K562 (cell line): ENCODE data around the gene KIF14. TPM values are rescaled to one million over a fixed set of nuclear protein-coding genes. Genes with fewer than 3 reads are reported as not detected.

Experiments
- ATF1 ChIP-seq, 2 experiments: fragments of 450-650 bp in 1 of 2; IDR thresholded peaks; 2 replicates each; pipeline ENCODE4 v1.6.1; 2016; ENCODE audit warnings: missing compliant biosample characterization in 1 of 2, missing genetic modification characterization in 1 of 2
- ETV1 ChIP-seq: fragments of 450-650 bp; conservative IDR thresholded peaks from 2 replicates; pipeline ENCODE4 v1.6.1; 2016; ENCODE audit warnings: missing genetic modification characterization, control low read depth, low read depth, missing compliant biosample characterization
- SMAD4 ChIP-seq: fragments of 250-450 bp; sonication (Bioruptor Pico); conservative IDR thresholded peaks from 2 replicates; pipeline ENCODE4 v1.8.0; 2021; ENCODE audit warnings: inconsistent platforms, mild to moderate bottlenecking, moderate library complexity
- SUPT5H ChIP-seq: fragments of 450-650 bp; IDR thresholded peaks from 2 replicates; pipeline ENCODE4 v1.6.1; 2016
- TCF3 ChIP-seq: sonication (generic); formaldehyde crosslinking; IDR thresholded peaks from 2 replicates; pipeline ENCODE4 v1.4.0; 2020; ENCODE audit warnings: mild to moderate bottlenecking, missing genetic modification reagents
- ZBTB7A ChIP-seq: IDR thresholded peaks from 2 replicates; pipeline ENCODE4 v1.6.1; 2011; ENCODE audit warnings: low read depth, mild to moderate bottlenecking, low read length, moderate library complexity, borderline replicate concordance; ENCODE audit not compliant: control insufficient read depth
- ZNF184 ChIP-seq: sonication (generic); formaldehyde crosslinking; IDR thresholded peaks from 2 replicates; pipeline ENCODE4 v1.5.0; 2020; ENCODE audit warnings: missing genetic modification reagents
- ZNF764 ChIP-seq: fragments of 250-450 bp; sonication (Bioruptor Pico); IDR thresholded peaks from 2 replicates; pipeline ENCODE4 v1.4.0; 2020; ENCODE audit warnings: low read depth, mild to moderate bottlenecking, moderate library complexity
- polyA plus RNA-seq, 8 experiments: library from polyadenylated mRNA; depleted of rRNA in 4 of 8; stranded (reverse) in 5 of 8; unstranded in 3 of 8; fragments of >200 nt; fragmentation: Nextera tagmentation in 2 of 8; fragmentation: Illumina TruSeq in 1 of 8; extraction: Ambion mirVana in 2 of 8; extraction: Trizol in 1 of 8; gene quantifications; 2 replicates each; pipeline versions ENCODE4 v1.2.1 to v1.2.3, GENCODE V29; 2011 to 2014; ENCODE audit warnings: inconsistent platforms in 1 of 8, missing spikeins in 1 of 8
- total RNA-seq, 7 experiments: library from RNA; depleted of rRNA in 6 of 7; stranded (reverse); fragments of >200 nt in 6 of 7; fragmentation: Illumina TruSeq in 2 of 7; extraction: Trizol in 2 of 7; gene quantifications; 2 replicates each; pipeline versions ENCODE4 v1.2.1 to v1.2.3, GENCODE V29; 2011 to 2021; ENCODE audit warnings: low replicate concordance in 1 of 7
- TF ChIP-seq, protein P1 (sequence below): fragments of 450-650 bp; IDR thresholded peaks from 2 replicates; pipeline ENCODE4 v1.6.1; 2018; ENCODE audit not compliant: partially characterized antibody
- TF ChIP-seq, protein P2 (sequence below): fragments of 250-450 bp; sonication (Bioruptor Pico); IDR thresholded peaks from 2 replicates; pipeline ENCODE4 v1.4.0; 2020
- TF ChIP-seq, protein P3 (sequence below): IDR thresholded peaks from 3 replicates; pipeline ENCODE4 v1.6.1; 2011; ENCODE audit warnings: borderline replicate concordance, mild to moderate bottlenecking; ENCODE audit not compliant: insufficient read length, insufficient read depth

Gene KIF14
- total and polyA plus RNA-seq, 9 of the 15 experiments (the other 6 are each of a cell fraction or from before 2014, with no cell fraction given), result 11.5 to 47.4 (median 29.0) TPM

DNA sequence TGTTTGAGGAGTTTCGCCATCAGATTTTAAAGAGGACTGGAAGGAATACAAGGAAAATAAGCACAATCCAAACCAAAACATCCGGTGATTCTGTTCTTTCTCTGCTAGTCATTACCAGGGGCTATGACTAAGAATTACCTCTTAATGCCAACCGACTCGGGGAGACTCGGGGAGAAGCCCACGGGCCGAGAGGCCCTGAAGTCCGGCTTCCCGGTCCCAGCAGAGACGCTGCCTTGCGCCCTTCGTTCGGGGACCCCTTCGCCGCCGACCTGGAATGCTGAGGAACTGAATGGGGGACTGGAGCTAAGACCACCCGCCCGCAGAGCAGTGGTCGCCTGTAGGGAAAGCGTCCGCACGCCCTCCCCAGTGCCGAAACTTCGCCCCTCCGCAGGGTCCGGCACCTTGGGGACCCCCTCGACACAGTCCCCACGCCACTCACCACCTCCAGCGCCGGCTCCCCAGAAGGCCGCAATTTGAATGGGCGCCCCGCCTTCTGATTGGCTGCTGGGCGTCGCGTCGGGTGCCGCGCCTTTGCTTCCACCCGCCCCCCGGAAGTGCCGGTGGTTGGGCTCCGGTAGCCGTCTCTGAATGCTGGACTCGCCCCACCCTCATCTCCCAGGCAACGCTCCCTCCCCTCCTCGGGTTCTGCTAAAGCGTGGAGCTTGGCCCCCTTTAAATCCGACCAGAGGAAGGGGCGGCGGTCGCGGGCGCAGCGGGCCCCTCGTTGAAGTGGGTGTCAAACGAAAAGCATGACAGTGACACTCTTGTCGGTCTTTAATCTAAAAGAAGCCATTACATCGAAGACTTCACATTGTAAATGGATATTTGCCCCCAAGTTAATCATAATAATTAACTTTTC, at the start of gene KIF14 (continued):
- TF ChIP-seq, protein P1, sequence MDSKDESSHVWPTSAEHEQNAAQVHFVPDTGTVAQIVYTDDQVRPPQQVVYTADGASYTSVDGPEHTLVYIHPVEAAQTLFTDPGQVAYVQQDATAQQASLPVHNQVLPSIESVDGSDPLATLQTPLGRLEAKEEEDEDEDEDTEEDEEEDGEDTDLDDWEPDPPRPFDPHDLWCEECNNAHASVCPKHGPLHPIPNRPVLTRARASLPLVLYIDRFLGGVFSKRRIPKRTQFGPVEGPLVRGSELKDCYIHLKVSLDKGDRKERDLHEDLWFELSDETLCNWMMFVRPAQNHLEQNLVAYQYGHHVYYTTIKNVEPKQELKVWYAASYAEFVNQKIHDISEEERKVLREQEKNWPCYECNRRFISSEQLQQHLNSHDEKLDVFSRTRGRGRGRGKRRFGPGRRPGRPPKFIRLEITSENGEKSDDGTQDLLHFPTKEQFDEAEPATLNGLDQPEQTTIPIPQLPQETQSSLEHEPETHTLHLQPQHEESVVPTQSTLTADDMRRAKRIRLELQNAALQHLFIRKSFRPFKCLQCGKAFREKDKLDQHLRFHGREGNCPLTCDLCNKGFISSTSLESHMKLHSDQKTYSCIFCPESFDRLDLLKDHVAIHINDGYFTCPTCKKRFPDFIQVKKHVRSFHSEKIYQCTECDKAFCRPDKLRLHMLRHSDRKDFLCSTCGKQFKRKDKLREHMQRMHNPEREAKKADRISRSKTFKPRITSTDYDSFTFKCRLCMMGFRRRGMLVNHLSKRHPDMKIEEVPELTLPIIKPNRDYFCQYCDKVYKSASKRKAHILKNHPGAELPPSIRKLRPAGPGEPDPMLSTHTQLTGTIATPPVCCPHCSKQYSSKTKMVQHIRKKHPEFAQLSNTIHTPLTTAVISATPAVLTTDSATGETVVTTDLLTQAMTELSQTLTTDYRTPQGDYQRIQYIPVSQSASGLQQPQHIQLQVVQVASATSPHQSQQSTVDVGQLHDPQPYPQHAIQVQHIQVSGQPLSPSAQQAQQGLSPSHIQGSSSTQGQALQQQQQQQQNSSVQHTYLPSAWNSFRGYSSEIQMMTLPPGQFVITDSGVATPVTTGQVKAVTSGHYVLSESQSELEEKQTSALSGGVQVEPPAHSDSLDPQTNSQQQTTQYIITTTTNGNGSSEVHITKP, result peak; percentile 43
- no peak for TF ChIP-seq ZNF764 (CRISPR knock-in tag)
- TF ChIP-seq, protein P2, sequence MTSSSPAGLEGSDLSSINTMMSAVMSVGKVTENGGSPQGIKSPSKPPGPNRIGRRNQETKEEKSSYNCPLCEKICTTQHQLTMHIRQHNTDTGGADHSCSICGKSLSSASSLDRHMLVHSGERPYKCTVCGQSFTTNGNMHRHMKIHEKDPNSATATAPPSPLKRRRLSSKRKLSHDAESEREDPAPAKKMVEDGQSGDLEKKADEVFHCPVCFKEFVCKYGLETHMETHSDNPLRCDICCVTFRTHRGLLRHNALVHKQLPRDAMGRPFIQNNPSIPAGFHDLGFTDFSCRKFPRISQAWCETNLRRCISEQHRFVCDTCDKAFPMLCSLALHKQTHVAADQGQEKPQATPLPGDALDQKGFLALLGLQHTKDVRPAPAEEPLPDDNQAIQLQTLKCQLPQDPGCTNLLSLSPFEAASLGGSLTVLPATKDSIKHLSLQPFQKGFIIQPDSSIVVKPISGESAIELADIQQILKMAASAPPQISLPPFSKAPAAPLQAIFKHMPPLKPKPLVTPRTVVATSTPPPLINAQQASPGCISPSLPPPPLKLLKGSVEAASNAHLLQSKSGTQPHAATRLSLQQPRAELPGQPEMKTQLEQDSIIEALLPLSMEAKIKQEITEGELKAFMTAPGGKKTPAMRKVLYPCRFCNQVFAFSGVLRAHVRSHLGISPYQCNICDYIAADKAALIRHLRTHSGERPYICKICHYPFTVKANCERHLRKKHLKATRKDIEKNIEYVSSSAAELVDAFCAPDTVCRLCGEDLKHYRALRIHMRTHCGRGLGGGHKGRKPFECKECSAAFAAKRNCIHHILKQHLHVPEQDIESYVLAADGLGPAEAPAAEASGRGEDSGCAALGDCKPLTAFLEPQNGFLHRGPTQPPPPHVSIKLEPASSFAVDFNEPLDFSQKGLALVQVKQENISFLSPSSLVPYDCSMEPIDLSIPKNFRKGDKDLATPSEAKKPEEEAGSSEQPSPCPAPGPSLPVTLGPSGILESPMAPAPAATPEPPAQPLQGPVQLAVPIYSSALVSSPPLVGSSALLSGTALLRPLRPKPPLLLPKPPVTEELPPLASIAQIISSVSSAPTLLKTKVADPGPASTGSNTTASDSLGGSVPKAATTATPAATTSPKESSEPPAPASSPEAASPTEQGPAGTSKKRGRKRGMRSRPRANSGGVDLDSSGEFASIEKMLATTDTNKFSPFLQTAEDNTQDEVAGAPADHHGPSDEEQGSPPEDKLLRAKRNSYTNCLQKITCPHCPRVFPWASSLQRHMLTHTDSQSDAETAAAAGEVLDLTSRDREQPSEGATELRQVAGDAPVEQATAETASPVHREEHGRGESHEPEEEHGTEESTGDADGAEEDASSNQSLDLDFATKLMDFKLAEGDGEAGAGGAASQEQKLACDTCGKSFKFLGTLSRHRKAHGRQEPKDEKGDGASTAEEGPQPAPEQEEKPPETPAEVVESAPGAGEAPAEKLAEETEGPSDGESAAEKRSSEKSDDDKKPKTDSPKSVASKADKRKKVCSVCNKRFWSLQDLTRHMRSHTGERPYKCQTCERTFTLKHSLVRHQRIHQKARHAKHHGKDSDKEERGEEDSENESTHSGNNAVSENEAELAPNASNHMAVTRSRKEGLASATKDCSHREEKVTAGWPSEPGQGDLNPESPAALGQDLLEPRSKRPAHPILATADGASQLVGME (CRISPR knock-in tag), result no peak
- TF ChIP-seq ETV1 (tag), result peak; percentile 82
- peak; percentile 67 for TF ChIP-seq SMAD4
- TF ChIP-seq SUPT5H, result peak; percentile 90
- TF ChIP-seq ATF1 (CRISPR knock-in tag; IDR thresholded peaks at IDR 0.05), result peak; percentile 59
- peak; percentile 97 for TF ChIP-seq ATF1 (tag; IDR thresholded peaks at IDR 0.05)
- TF ChIP-seq, protein P3, sequence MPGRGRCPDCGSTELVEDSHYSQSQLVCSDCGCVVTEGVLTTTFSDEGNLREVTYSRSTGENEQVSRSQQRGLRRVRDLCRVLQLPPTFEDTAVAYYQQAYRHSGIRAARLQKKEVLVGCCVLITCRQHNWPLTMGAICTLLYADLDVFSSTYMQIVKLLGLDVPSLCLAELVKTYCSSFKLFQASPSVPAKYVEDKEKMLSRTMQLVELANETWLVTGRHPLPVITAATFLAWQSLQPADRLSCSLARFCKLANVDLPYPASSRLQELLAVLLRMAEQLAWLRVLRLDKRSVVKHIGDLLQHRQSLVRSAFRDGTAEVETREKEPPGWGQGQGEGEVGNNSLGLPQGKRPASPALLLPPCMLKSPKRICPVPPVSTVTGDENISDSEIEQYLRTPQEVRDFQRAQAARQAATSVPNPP, result no peak
- TF ChIP-seq ZNF184 (CRISPR knock-in tag), result no peak
- TF ChIP-seq ZBTB7A, result peak; percentile 99
- peak; percentile 36 for TF ChIP-seq TCF3
